Hepatocyte (in vitro differentiated cells): ENCODE results near the gene UBN2. TPM values are rescaled to one million over a fixed set of nuclear protein-coding genes. Genes with fewer than 3 reads are reported as not detected.

Source experiments
- DNase-seq: peaks from one replicate; pipeline ENCODE4 v3.0.0-alpha.2; 2016; ENCODE audit warnings: low spot score
- H2AFZ ChIP-seq: fragments of 200-600 bp; sonication (generic); 2 replicates; pipeline ENCODE4 v1.6.0; 2016; ENCODE audit warnings: antibody characterized with exemption, mild to moderate bottlenecking
- H3K27ac ChIP-seq: fragments of 200-600 bp; sonication (generic); 2 replicates; pipeline ENCODE4 v1.5.1; 2016; ENCODE audit warnings: mild to moderate bottlenecking
- H3K27me3 ChIP-seq: fragments of 200-600 bp; sonication (generic); 2 replicates; pipeline ENCODE4 v1.6.1; 2016
- H3K36me3 ChIP-seq: fragments of 200-600 bp; sonication (generic); replicated peaks from 2 replicates; pipeline ENCODE4 v1.5.1; 2016; ENCODE audit warnings: low read depth; ENCODE audit not compliant: insufficient read depth
- H3K4me1 ChIP-seq: fragments of 200-600 bp; sonication (generic); 2 replicates; pipeline ENCODE4 v1.5.1; 2016; ENCODE audit warnings: mild to moderate bottlenecking, moderate library complexity; ENCODE audit not compliant: insufficient read depth
- H3K4me2 ChIP-seq: fragments of 200-600 bp; sonication (generic); 2 replicates; pipeline ENCODE4 v1.6.0; 2016
- H3K4me3 ChIP-seq: fragments of 200-600 bp; sonication (generic); 2 replicates; pipeline ENCODE4 v1.5.1; 2016; ENCODE audit warnings: mild to moderate bottlenecking
- H3K79me2 ChIP-seq: fragments of 200-600 bp; sonication (generic); 2 replicates; pipeline ENCODE4 v1.6.0; 2017; ENCODE audit warnings: mild to moderate bottlenecking
- H3K9me2 ChIP-seq: fragments of 200-600 bp; sonication (generic); replicated peaks from 2 replicates; pipeline ENCODE4 v1.6.0; 2017; ENCODE audit warnings: mild to moderate bottlenecking; ENCODE audit not compliant: insufficient read depth
- H3K9me3 ChIP-seq: fragments of 200-600 bp; sonication (generic); 2 replicates; pipeline ENCODE4 v1.5.1; 2016; ENCODE audit warnings: low read depth, mild to moderate bottlenecking
- H4K20me1 ChIP-seq: fragments of 200-600 bp; sonication (generic); 2 replicates; pipeline ENCODE4 v1.6.0; 2016; ENCODE audit warnings: mild to moderate bottlenecking; ENCODE audit not compliant: insufficient read depth, poor library complexity, severe bottlenecking
- CTCF ChIP-seq: fragments of 200-600 bp; sonication (generic); IDR thresholded peaks from 2 replicates; pipeline ENCODE4 v1.5.1; 2016; ENCODE audit warnings: antibody characterized with exemption, mild to moderate bottlenecking; ENCODE audit not compliant: poor library complexity
- EZH2 ChIP-seq: fragments of 200-600 bp; sonication (generic); IDR thresholded peaks from 2 replicates; pipeline ENCODE4 v1.6.1; 2016; ENCODE audit warnings: antibody characterized with exemption, mild to moderate bottlenecking, borderline replicate concordance
- EZH2phosphoT487 ChIP-seq: fragments of 200-600 bp; sonication (generic); IDR thresholded peaks from one replicate; pipeline ENCODE4 v1.6.1; 2018; ENCODE audit warnings: antibody characterized with exemption, mild to moderate bottlenecking, low read depth, moderate library complexity; ENCODE audit not compliant: unreplicated experiment, severe bottlenecking
- WGBS: methylation state at CpG from one replicate; pipeline ENCODE4 v1.1.6; 2016; ENCODE audit warnings: low lambda C conversion rate; ENCODE audit errors: missing lambda C conversion rate; 5-methylcytosine and 5-hydroxymethylcytosine counted together
- polyA plus RNA-seq: library from polyadenylated mRNA; unstranded; fragments of >200 nt; fragmentation: Nextera tagmentation; extraction: Ambion mirVana; gene quantifications from 2 replicates; pipeline ENCODE4 v1.2.1, GENCODE V29; 2016
- total RNA-seq: library from RNA; depleted of rRNA; stranded (reverse); fragments of >200 nt; gene quantifications from 2 replicates; pipeline ENCODE4 v1.2.3, GENCODE V29; 2014

UBN2 gene
- total and polyA plus RNA-seq, 2 experiments from 2014 or later = 4.5 to 12.9 TPM

- Histone ChIP-seq H3K4me2 (no peak overlapping the region), H3K4me1 (no peaks in the 10 kb centered on the region), H3K9me3 (no peaks in the 10 kb centered on the region), H4K20me1 (no peaks in the 10 kb centered on the region), H2AFZ (no peak overlapping the region), H3K27me3 (no peaks in the 10 kb centered on the region), H3K79me2 (no peaks in the 10 kb centered on the region), H3K4me3 (no peak overlapping the region), H3K27ac (no peak overlapping the region), H3K9me2 (no peaks in the 10 kb centered on the region), H3K36me3 (no peaks in the 10 kb centered on the region)
- no peak for DNase-seq
- 97% methylated on average over 7 of the region's 7 CpGs for WGBS
- TF ChIP-seq CTCF (no peak), EZH2 (no peak), EZH2phosphoT487 (no peak)
Measured at GRCh38 chr7:139292821-139293220, 61.8 kb downstream of the UBN2 start.

- no peaks in the 10 kb centered on the region for H3K36me3 ChIP-seq
- H3K4me1 ChIP-seq = no peaks in the 10 kb centered on the region
- H4K20me1 ChIP-seq = no peaks in the 10 kb centered on the region
- no peak overlapping the region for H2AFZ ChIP-seq
- no peaks in the 10 kb centered on the region for H3K9me2 ChIP-seq
- TF ChIP-seq EZH2 (no peak), CTCF (no peak), EZH2phosphoT487 (no peak)
- 91% methylated on average over 2 of the region's 2 CpGs for WGBS
- H3K27ac ChIP-seq = no peak overlapping the region
- no peaks in the 10 kb centered on the region for H3K27me3 ChIP-seq
- H3K4me3 ChIP-seq = no peak overlapping the region
- H3K79me2 ChIP-seq = no peaks in the 10 kb centered on the region
- H3K9me3 ChIP-seq = no peaks in the 10 kb centered on the region
- no peak overlapping the region for H3K4me2 ChIP-seq
- DNase-seq = no peak
Measured at GRCh38 chr7:139293534-139293933, 62.5 kb downstream of the UBN2 start.

GRCh38 chr7:139294241-139294640 is 63.2 kb downstream of the UBN2 start:
- Histone ChIP-seq H3K4me2 (no peak overlapping the region), H3K4me1 (peaks cover 5% of the 10 kb centered on the region), H2AFZ (no peak overlapping the region), H3K27ac (peak overlapping the region; percentile 54), H3K4me3 (no peak overlapping the region), H4K20me1 (no peaks in the 10 kb centered on the region), H3K9me2 (no peaks in the 10 kb centered on the region), H3K36me3 (no peaks in the 10 kb centered on the region), H3K9me3 (no peaks in the 10 kb centered on the region), H3K27me3 (no peaks in the 10 kb centered on the region), H3K79me2 (no peaks in the 10 kb centered on the region)
- TF ChIP-seq EZH2phosphoT487 = no peak
- no peak for TF ChIP-seq CTCF
- no peak for TF ChIP-seq EZH2
- DNase-seq = no peak
- WGBS = 74% methylated on average over 4 of the region's 4 CpGs

- 88% methylated on average over 6 of the region's 6 CpGs for WGBS
- H2AFZ ChIP-seq = no peak overlapping the region
- peak overlapping the region; percentile 54 for H3K27ac ChIP-seq
- no peaks in the 10 kb centered on the region for H3K9me3 ChIP-seq
- no peaks in the 10 kb centered on the region for H4K20me1 ChIP-seq
- H3K4me2 ChIP-seq = no peak overlapping the region
- TF ChIP-seq EZH2 (no peak), CTCF (no peak), EZH2phosphoT487 (no peak)
- no peaks in the 10 kb centered on the region for H3K79me2 ChIP-seq
- H3K9me2 ChIP-seq = no peaks in the 10 kb centered on the region
- H3K4me1 ChIP-seq = peaks cover 9% of the 10 kb centered on the region
- H3K36me3 ChIP-seq = no peaks in the 10 kb centered on the region
- no peak overlapping the region for H3K4me3 ChIP-seq
- no peak for DNase-seq
- H3K27me3 ChIP-seq = no peaks in the 10 kb centered on the region
Measured at GRCh38 chr7:139294951-139295575, 64.0 kb downstream of the UBN2 start.
